Hematopoietic multipotent progenitor cell treated with erythropoietin and hydrocortisone succinate and interleukin-3 and kit ligand, for 6 days (in vitro differentiated cells): ENCODE results near the gene TBCK.
A peak's percentile ranks its signal among the peaks of the same experiment; 100 is the strongest.
"Not testable (repeated sequence)": the region's sequence is repeated elsewhere in the genome, so short reads cannot be mapped to it uniquely, and the experiment has no call there.

ENCODE experiments used
- DNase-seq: peaks from one replicate; pipeline ENCODE4 v3.0.0-alpha.2; 2015

Gene TBCK

GRCh38 chr4:106208481-106209460 lies 107.2 kb downstream of the TBCK start:
- DNase-seq = no peak

DNA sequence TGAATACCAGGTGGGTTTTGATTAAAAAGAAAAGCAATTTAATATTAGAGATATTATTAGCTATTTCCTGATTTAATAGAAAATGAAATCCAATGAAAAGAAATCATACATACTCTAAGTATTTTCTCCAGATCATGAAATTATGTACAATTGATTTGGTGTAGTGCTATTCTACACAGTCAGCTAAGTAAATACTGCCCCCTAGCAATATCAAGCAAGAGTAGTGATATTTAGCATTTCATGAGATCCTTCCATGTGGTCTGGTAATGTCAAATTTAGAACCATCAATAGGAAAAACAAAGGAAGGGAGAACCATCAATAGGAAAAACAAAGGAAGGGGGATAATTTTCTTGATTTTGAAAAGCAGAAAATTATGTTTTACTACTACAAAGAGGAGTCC lies 114.6 kb downstream of the TBCK start:
- peak; percentile 54 for DNase-seq

- no peak for DNase-seq
Observed at GRCh38 chr4:106195435-106195950, 120.5 kb downstream of the TBCK start.

GRCh38 chr4:106194801-106195200 lies 121.2 kb downstream of the TBCK start:
- DNase-seq = no peak

- DNase-seq = no peak
Observed at GRCh38 chr4:106192131-106192530, 123.9 kb downstream of the TBCK start.

- no peak for DNase-seq
Observed at GRCh38 chr4:106186201-106186600, 129.8 kb downstream of the TBCK start.

GRCh38 chr4:106183551-106183950 lies 132.5 kb downstream of the TBCK start:
- DNase-seq = no peak

DNA sequence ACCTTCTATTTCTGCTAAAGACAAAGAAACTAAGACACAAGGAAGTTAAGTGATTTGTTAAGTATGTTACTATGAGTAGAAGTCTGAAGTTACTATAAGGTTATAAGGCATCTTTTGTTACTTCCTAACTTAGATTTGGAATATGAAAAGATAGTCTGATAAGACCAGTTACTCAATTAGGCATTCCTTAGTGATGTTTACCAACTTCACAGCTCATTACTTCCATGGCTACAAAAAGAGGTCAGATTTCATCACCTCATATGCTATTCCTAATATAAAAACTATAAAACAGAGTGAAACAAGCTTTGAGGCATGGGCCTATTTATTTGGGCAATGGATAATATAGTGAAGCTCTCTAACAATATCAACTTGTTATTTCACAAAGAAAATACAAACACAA lies 143.1 kb downstream of the TBCK start:
- no peak for DNase-seq

- DNase-seq = no peak
Observed at GRCh38 chr4:106165351-106166010, 150.5 kb downstream of the TBCK start.

- no peak for DNase-seq
Observed at GRCh38 chr4:106162278-106162677, 153.7 kb downstream of the TBCK start.

DNA sequence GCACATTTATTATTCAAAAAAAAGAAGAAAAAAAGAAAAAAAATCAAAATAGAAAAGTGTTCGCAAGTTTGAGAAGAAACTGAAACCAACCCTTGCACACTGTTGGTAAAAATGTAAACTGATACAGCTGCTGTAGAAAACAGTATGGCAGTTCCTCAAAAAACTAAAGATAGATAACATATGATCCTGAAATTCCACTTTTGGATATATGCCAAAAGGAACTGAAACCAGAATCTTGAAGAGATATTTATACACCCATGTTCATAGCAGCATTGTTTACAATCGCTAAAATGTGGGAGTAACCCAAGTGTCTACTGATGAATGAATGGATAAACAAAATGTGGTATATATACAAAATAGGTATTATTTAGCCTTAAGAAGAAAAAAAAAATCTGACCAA lies 155.4 kb downstream of the TBCK start:
- no peak for DNase-seq

GRCh38 chr4:106149911-106150310 lies 166.1 kb downstream of the TBCK start:
- DNase-seq = no peak

DNA sequence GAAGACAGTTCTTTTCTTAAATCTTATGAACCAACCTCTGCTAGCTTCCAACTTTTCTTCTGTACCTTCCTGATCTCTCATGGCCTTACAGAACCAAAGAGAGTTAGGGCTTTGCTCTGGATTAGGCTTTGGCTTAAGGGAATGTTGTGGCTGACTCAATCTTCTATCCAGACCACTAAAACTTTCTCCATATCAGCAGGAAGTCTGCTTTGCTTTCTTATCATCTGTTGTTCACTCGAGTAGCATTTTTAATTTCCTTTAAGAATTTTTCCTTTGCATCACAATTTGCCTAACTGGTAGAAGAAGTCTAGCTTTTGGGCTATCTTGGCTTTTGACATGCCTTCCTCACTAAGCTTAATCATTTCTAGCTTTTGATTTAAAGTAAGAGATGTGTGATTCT lies 167.0 kb downstream of the TBCK start:
- DNase-seq = no peak

GRCh38 chr4:106142616-106143127 lies 173.3 kb downstream of the TBCK start:
- DNase-seq = no peak

DNA sequence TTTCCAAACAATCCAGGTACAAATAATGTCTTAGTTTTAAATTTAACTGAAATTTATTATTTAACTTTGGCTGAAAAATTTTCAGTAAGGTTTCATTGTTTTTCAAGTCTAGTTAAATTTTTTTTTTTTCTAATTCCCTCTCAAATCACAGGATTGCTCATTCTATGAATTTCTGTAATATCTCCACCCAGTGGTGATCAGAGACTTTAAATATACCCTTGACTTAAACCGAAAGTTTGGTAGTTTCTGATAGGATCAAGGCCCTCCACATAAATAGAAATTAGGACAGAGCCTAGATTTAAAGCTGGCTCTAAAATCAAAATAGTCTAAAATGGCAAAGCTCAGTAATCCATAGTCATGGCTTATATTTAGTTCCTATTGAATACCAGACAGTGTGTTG lies 175.4 kb downstream of the TBCK start:
- DNase-seq = no peak

DNA sequence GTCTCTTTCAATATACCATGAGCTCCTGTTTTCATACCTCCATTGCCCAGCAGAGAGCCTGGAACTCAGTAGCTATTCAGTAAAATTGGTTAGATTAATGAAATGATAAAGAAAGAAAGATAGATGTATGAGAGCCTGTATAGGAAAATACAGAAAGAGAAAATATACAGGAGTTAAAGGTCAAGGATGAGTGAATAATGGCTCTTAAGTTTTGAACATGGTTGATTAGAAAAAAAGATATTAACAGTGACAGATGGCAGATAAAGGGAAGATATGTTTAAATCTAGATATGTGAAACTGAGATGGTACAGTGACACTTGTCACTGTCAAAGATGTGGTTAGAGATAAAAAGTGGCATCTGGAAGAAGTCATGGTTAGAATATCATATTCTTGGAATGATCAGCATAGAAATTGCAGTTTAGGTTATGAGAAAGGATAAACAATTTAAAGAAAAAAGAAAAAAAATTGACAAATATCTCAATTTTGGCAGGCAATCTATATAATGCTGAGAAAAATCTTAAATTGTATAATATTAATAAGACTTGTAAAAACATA lies 179.2 kb downstream of the TBCK start:
- DNase-seq = peak; percentile 2

- no peak for DNase-seq
Observed at GRCh38 chr4:106132045-106132444, 184.0 kb downstream of the TBCK start.

GRCh38 chr4:106126062-106126461 lies 189.9 kb downstream of the TBCK start:
- DNase-seq = no peak

DNA sequence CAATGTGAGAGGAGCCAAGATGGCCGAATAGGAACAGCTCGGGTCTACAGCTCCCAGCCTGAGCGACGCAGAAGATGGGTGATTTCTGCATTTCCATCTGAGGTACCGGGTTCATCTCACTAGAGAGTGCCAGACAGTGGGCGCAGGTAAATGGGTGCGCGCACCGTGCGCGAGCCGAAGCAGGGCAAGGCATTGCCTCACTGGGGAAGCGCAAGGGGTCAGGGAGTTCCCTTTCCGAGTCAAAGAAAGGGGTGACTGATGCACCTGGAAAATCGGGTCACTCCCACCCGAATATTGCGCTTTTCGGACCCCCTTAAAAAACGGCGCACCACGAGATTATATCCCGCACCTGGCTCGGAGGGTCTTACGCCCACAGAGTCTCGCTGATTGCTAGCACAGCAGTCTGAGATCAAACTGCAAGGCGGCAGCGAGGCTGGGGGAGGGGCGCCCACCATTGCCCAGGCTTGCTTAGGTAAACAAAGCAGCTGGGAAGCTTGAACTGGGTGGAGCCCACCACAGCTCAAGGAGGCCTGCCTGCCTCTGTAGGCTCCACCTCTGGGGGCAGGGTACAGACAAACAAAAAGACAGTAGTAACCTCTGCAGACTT lies 196.0 kb downstream of the TBCK start:
- not testable (repeated sequence) for DNase-seq

DNA sequence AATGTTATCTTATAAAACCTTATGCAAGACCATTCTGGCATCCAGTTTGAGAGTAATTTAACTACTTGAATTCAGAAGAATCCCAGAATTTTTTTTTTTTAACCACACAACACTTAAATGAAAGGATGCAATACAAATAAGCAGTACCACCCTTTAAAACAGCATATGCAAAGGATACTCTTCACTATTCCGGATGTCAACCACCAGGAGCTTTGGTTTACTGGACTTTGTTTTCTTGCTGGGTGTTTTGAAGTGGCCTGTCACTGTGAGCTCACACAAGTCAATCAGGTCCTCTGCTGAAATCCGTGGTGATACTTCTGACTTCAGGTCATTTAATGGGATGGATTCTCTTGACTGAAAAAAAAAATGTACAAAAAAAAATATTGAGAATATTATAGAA lies 200.0 kb downstream of the TBCK start:
- no peak for DNase-seq

DNA sequence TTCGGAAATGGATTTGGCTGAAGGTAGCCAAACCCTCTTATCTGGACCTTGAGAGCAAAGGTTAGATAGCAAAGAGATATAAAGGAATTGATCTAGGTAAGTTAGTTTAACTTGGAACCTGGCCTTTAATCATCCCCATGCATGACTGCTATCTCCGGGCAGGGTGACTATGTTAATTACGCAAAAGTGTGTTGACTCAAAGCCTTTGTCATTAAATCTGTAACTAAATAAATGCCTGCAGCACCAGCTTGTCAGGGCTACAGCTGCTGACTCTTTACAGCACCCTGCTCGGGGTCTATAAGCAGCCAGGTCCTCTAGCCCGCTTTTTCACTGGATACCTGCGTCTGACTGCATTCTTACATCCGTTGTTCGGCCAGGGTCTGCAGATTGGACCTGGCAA lies 201.7 kb downstream of the TBCK start:
- DNase-seq = no peak

- not testable (repeated sequence) for DNase-seq
Observed at GRCh38 chr4:106111778-106112469, 204.1 kb downstream of the TBCK start.
